H9 (cell line): ENCODE results near the gene BAX. TPM values are rescaled to one million over a fixed set of nuclear protein-coding genes. Genes with fewer than 3 reads are reported as not detected.

Source experiments
- DNase-seq: peaks from one replicate; pipeline ENCODE4 v3.0.0-alpha.2; 2017
- H2AFZ ChIP-seq: one replicate; pipeline ENCODE4 v1.6.1; 2013; ENCODE audit warnings: mild to moderate bottlenecking, low read length, control low read depth, moderate library complexity
- H2AK5ac ChIP-seq: 2 replicates; pipeline ENCODE4 v1.6.1; 2013; ENCODE audit warnings: low read length, control low read depth, mixed read lengths; ENCODE audit not compliant: insufficient read length
- H2BK120ac ChIP-seq: one replicate; pipeline ENCODE4 v1.6.1; 2013; ENCODE audit warnings: low read depth, mild to moderate bottlenecking, low read length, control low read depth, inconsistent platforms; ENCODE audit not compliant: poor library complexity, severe bottlenecking
- H2BK12ac ChIP-seq: 2 replicates; pipeline ENCODE4 v1.6.1; 2013; ENCODE audit warnings: low read length, control low read depth, mixed read lengths, low read depth; ENCODE audit not compliant: insufficient read length
- H2BK15ac ChIP-seq: 2 replicates; pipeline ENCODE4 v1.6.1; 2013; ENCODE audit warnings: low read depth, low read length, control low read depth
- H2BK20ac ChIP-seq: one replicate; pipeline ENCODE4 v1.6.1; 2013; ENCODE audit warnings: low read depth, mild to moderate bottlenecking, low read length, control low read depth, inconsistent platforms; ENCODE audit not compliant: poor library complexity, severe bottlenecking
- H2BK5ac ChIP-seq: 2 replicates; pipeline ENCODE4 v1.6.1; 2013; ENCODE audit warnings: low read length, control low read depth, mixed read lengths; ENCODE audit not compliant: insufficient read length
- H3K14ac ChIP-seq: 2 replicates; pipeline ENCODE4 v1.6.1; 2013; ENCODE audit warnings: low read length, control low read depth; ENCODE audit not compliant: insufficient read depth
- H3K18ac ChIP-seq: 2 replicates; pipeline ENCODE4 v1.6.1; 2013; ENCODE audit warnings: low read depth, mild to moderate bottlenecking, mixed read lengths, low read length, control low read depth; ENCODE audit not compliant: insufficient read length
- H3K23ac ChIP-seq: 2 replicates; pipeline ENCODE4 v1.6.1; 2013; ENCODE audit warnings: low read length, control low read depth, mixed read lengths, low read depth; ENCODE audit not compliant: insufficient read length
- H3K23me2 ChIP-seq: 2 replicates; pipeline ENCODE4 v1.6.1; 2013; ENCODE audit warnings: low read depth, mild to moderate bottlenecking, mixed read lengths, low read length, control low read depth; ENCODE audit not compliant: insufficient read length, poor library complexity, severe bottlenecking
- H3K27ac ChIP-seq: 2 replicates; pipeline ENCODE4 v1.5.1; 2013; ENCODE audit warnings: low read length, control low read depth, mixed read lengths, low read depth; ENCODE audit not compliant: insufficient read length
- H3K27me3 ChIP-seq: 2 replicates; pipeline ENCODE4 v1.6.1; 2013; ENCODE audit warnings: low read length, control low read depth, inconsistent platforms; ENCODE audit not compliant: insufficient read depth
- H3K4ac ChIP-seq: 2 replicates; pipeline ENCODE4 v1.6.1; 2013; ENCODE audit warnings: low read depth, mild to moderate bottlenecking, control low read depth, inconsistent platforms, low read length, moderate library complexity
- H3K4me1 ChIP-seq: 2 replicates; pipeline ENCODE4 v1.6.1; 2013; ENCODE audit warnings: low read length, control low read depth, inconsistent platforms; ENCODE audit not compliant: insufficient read depth
- H3K4me2 ChIP-seq: 2 replicates; pipeline ENCODE4 v1.6.1; 2013; ENCODE audit warnings: low read length, control low read depth, mixed read lengths; ENCODE audit not compliant: insufficient read length, insufficient read depth
- H3K56ac ChIP-seq: 2 replicates; pipeline ENCODE4 v1.6.1; 2013; ENCODE audit warnings: low read depth, mild to moderate bottlenecking, mixed read lengths, low read length, control low read depth; ENCODE audit not compliant: insufficient read length
- H3K79me1 ChIP-seq: 2 replicates; pipeline ENCODE4 v1.6.1; 2013; ENCODE audit warnings: low read depth, mild to moderate bottlenecking, moderate library complexity, low read length, control low read depth, inconsistent platforms; ENCODE audit not compliant: insufficient read depth, poor library complexity, severe bottlenecking
- H3K79me2 ChIP-seq: 2 replicates; pipeline ENCODE4 v1.6.1; 2013; ENCODE audit warnings: low read length, control low read depth, inconsistent platforms; ENCODE audit not compliant: insufficient read depth
- H3K9ac ChIP-seq: 2 replicates; pipeline ENCODE4 v1.6.1; 2013; ENCODE audit warnings: low read length, control low read depth, mixed read lengths; ENCODE audit not compliant: insufficient read length; ENCODE audit errors: extremely low read depth
- H3K9me3 ChIP-seq: one replicate; pipeline ENCODE4 v1.6.1; 2013; ENCODE audit warnings: low read depth, low read length, inconsistent platforms; ENCODE audit not compliant: control insufficient read depth
- H3T11ph ChIP-seq: one replicate; pipeline ENCODE4 v1.6.1; 2013; ENCODE audit warnings: mild to moderate bottlenecking, low read length, control low read depth, inconsistent platforms
- H4K20me1 ChIP-seq: one replicate; pipeline ENCODE4 v1.6.1; 2013; ENCODE audit not compliant: control insufficient read depth, insufficient read length, insufficient read depth
- H4K5ac ChIP-seq: 2 replicates; pipeline ENCODE4 v1.6.1; 2013; ENCODE audit warnings: low read depth, mild to moderate bottlenecking, mixed read lengths, low read length, control low read depth; ENCODE audit not compliant: insufficient read length
- H4K8ac ChIP-seq: replicated peaks from 2 replicates; pipeline ENCODE4 v1.6.1; 2013; ENCODE audit warnings: low read length, control low read depth, mixed read lengths, low read depth; ENCODE audit not compliant: insufficient read length
- H4K91ac ChIP-seq: 2 replicates; pipeline ENCODE4 v1.6.1; 2013; ENCODE audit warnings: low read depth, mild to moderate bottlenecking, moderate library complexity, mixed read lengths, low read length, control low read depth; ENCODE audit not compliant: insufficient read length
- H3K27ac Mint-ChIP-seq, 3 experiments: 2 replicates in 2 of 3; 3 replicates in 1 of 3; pipeline ENCODE4 v1.8.0; 2020 to 2021; ENCODE audit warnings: mixed read lengths in 3 of 3, mild to moderate bottlenecking in 1 of 3, moderate library complexity in 1 of 3
- H3K27me3 Mint-ChIP-seq: 2 replicates; pipeline ENCODE4 v1.8.0; 2021; ENCODE audit warnings: low read depth, mild to moderate bottlenecking, moderate library complexity, mixed read lengths
- H3K36me3 Mint-ChIP-seq, 3 experiments: 2 replicates in 2 of 3; 3 replicates in 1 of 3; pipeline ENCODE4 v1.8.0; 2020 to 2021; ENCODE audit warnings: low read depth in 3 of 3, mixed read lengths in 3 of 3; ENCODE audit not compliant: insufficient read depth in 1 of 3
- H3K4me1 Mint-ChIP-seq, 2 experiments: 2 replicates each; pipeline ENCODE4 v1.8.0; 2020; ENCODE audit warnings: mixed read lengths in 2 of 2
- H3K4me3 Mint-ChIP-seq, 2 experiments: 2 replicates in 1 of 2; 3 replicates in 1 of 2; pipeline ENCODE4 v1.8.0; 2020 to 2021; ENCODE audit warnings: mild to moderate bottlenecking in 2 of 2, mixed read lengths in 2 of 2, moderate library complexity in 1 of 2
- H3K9me3 Mint-ChIP-seq, 2 experiments: 2 replicates in 1 of 2; 3 replicates in 1 of 2; pipeline ENCODE4 v1.8.0; 2020; ENCODE audit warnings: mild to moderate bottlenecking in 2 of 2, mixed read lengths in 2 of 2, moderate library complexity in 1 of 2
- WGBS: extraction: QIAGEN DNeasy Blood & Tissue Kit; methylation state at CpG from one replicate; pipeline ENCODE4 v1.1.7; 2013; ENCODE audit warnings: missing lambda C conversion rate, low lambda C conversion rate, mixed read lengths; ENCODE audit not compliant: insufficient read length; ENCODE audit errors: extremely low coverage; 5-methylcytosine and 5-hydroxymethylcytosine counted together
- total RNA-seq: library from RNA; stranded (reverse); gene quantifications from 2 replicates; pipeline ENCODE4 v1.2.1, GENCODE V29; 2021
- TF ChIP-seq, protein P1 (sequence below): fragments of 200-600 bp; sonication (generic); conservative IDR thresholded peaks from 3 replicates; pipeline ENCODE4 v1.8.0; 2021; ENCODE audit warnings: antibody characterized with exemption, mild to moderate bottlenecking

BAX gene
- total RNA-seq, 1 experiment from 2014 or later = 310 TPM

DNA sequence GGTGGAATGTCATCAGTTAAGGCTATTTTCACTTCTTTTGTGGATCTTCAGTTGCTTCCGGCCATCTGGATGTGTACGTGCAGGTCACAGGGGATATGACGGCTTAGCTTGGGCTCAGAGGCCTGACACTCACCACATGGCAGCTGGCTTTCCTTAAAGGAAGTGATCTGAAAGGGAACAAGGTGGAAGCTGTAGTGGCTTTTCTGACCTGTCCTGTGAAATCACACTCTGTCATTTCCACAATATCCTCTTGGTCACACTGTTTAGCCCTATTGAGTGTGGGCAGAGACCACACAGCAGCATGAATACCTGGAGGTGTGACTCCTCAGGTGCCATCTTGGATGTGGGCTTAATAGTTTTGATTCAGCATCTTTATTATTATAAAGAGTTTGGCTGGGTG lies 4.5 kb upstream of the BAX start:
- TF ChIP-seq, protein P1, sequence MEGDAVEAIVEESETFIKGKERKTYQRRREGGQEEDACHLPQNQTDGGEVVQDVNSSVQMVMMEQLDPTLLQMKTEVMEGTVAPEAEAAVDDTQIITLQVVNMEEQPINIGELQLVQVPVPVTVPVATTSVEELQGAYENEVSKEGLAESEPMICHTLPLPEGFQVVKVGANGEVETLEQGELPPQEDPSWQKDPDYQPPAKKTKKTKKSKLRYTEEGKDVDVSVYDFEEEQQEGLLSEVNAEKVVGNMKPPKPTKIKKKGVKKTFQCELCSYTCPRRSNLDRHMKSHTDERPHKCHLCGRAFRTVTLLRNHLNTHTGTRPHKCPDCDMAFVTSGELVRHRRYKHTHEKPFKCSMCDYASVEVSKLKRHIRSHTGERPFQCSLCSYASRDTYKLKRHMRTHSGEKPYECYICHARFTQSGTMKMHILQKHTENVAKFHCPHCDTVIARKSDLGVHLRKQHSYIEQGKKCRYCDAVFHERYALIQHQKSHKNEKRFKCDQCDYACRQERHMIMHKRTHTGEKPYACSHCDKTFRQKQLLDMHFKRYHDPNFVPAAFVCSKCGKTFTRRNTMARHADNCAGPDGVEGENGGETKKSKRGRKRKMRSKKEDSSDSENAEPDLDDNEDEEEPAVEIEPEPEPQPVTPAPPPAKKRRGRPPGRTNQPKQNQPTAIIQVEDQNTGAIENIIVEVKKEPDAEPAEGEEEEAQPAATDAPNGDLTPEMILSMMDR = no peak
- no peak overlapping the region for H2AFZ ChIP-seq
- peaks cover 3% of the 10 kb centered on the region for H3K23me2 ChIP-seq
- no CpG with 5 or more reads among the region's 3 CpGs for WGBS
- H2BK20ac ChIP-seq = no peak overlapping the region
- no peak overlapping the region for H3K27ac ChIP-seq
- H3K9me3 Mint-ChIP-seq = no peaks in the 10 kb centered on the region; a peak in 2 of 5 replicates
- no peaks in the 10 kb centered on the region for H3K9me3 ChIP-seq
- no peak overlapping the region for H2BK12ac ChIP-seq
- no peak overlapping the region for H3K14ac ChIP-seq
- no peaks in the 10 kb centered on the region for H3K79me2 ChIP-seq
- H4K20me1 ChIP-seq = no peaks in the 10 kb centered on the region
- H3K36me3 Mint-ChIP-seq = peaks cover 0 to 1% (median under 1%) of the 10 kb centered on the region in 3 experiments; a peak in 2 of 7 replicates
- no peak overlapping the region for H3K4ac ChIP-seq
- H3K4me3 Mint-ChIP-seq = no peak overlapping the region
- no peak for DNase-seq
- no peak overlapping the region for H3K27ac Mint-ChIP-seq
- H2BK15ac ChIP-seq = no peak overlapping the region
- no peaks in the 10 kb centered on the region for H3K79me1 ChIP-seq
- no peak overlapping the region for H4K91ac ChIP-seq
- no peak overlapping the region for H3T11ph ChIP-seq
- H4K5ac ChIP-seq = no peak overlapping the region
- no peak overlapping the region for H4K8ac ChIP-seq
- H3K56ac ChIP-seq = no peak overlapping the region
- H3K18ac ChIP-seq = no peak overlapping the region
- no peak overlapping the region for H3K9ac ChIP-seq
- H3K4me1 Mint-ChIP-seq = peaks cover 2 to 3% of the 10 kb centered on the region in 2 experiments
- H2BK5ac ChIP-seq = no peak overlapping the region
- no peak overlapping the region for H2BK120ac ChIP-seq
- H3K23ac ChIP-seq = no peak overlapping the region
- no peak overlapping the region for H2AK5ac ChIP-seq
- H3K4me1 ChIP-seq = no peaks in the 10 kb centered on the region
- H3K27me3 Mint-ChIP-seq = peaks cover 13% of the 10 kb centered on the region
- no peaks in the 10 kb centered on the region for H3K27me3 ChIP-seq
- no peak overlapping the region for H3K4me2 ChIP-seq
